ENCODE results near the gene SIGLEC7.

DNA sequence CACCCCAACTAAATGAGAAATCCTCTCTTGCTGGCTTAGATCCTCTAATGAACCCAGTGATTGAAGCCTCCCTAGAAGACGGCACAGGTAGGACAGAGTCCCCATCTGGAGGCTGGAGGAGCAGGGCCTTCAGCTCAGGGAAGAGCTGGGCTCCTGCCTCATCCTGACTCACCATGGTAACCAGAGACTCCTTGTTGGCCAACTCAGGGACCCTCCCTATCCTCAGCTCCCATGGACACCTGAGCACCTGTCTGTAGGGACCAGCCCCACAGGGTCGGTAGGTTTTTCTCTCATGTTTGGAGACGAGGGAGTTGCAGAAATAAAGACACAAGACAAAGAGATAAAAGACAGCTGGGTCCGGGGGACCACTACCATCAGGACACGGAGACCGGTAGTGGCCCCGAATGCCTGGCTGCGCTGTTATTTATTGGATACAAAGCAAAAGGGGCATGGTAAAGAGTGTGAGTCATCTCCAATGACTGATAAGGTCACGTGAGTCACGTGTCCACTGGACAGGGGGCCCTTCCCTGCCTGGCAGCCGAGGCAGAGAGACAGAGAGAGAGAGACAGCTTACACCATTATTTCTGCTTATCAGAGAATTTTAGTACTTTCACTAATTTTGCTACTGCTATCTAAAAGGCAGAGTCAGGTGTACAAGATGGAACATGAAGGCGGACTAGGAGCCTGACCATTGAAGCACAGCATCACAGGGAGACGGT lies 26.6 kb downstream of the SIGLEC7 start:
- TF ChIP-seq, protein P1, sequence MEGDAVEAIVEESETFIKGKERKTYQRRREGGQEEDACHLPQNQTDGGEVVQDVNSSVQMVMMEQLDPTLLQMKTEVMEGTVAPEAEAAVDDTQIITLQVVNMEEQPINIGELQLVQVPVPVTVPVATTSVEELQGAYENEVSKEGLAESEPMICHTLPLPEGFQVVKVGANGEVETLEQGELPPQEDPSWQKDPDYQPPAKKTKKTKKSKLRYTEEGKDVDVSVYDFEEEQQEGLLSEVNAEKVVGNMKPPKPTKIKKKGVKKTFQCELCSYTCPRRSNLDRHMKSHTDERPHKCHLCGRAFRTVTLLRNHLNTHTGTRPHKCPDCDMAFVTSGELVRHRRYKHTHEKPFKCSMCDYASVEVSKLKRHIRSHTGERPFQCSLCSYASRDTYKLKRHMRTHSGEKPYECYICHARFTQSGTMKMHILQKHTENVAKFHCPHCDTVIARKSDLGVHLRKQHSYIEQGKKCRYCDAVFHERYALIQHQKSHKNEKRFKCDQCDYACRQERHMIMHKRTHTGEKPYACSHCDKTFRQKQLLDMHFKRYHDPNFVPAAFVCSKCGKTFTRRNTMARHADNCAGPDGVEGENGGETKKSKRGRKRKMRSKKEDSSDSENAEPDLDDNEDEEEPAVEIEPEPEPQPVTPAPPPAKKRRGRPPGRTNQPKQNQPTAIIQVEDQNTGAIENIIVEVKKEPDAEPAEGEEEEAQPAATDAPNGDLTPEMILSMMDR (conservative IDR thresholded peaks at IDR 0.05; ENCODE audit: low read depth, low read length): no peak
- no peak for TF ChIP-seq EZH2 (IDR thresholded peaks at IDR 0.05; ENCODE audit: low read length, unreplicated experiment)

Data from PC-3 (cell line).